RPMI7951 (cell line): ENCODE measurements around the gene KBTBD8. TPM values are rescaled to one million over a fixed set of nuclear protein-coding genes. Genes with fewer than 3 reads are reported as not detected.

Experiments
- DNase-seq: peaks from one replicate; pipeline ENCODE4 v3.0.0-alpha.2; 2012; ENCODE audit warnings: low read depth
- total RNA-seq: library from RNA; depleted of rRNA; stranded (reverse); fragments of >200 nt; shearing (Covaris generic); gene quantifications from 2 replicates; pipeline ENCODE4 v1.2.3, GENCODE V29; 2014

Gene KBTBD8
- total RNA-seq, 1 experiment from 2014 or later, result 4.1 TPM

DNA sequence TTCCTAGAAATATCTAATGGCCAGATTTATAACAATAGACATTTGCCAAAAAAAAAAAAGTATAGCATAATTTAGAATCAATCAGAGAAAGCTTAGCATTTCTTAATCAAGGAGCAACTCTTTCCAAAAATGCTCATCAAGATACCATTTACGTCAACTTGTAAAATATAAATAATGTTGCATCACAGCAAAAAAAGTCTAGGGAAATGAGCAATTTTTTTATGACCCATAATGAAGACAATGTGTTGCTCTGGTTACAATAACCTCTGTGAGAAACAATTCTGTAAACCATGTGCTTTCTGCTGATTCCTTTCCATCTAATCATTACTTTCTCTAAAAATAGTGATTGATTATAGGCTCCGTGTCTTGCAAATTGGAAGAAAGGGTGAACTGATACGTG is 36.3 kb downstream of the KBTBD8 start:
- DNase-seq, result no peak

DNA sequence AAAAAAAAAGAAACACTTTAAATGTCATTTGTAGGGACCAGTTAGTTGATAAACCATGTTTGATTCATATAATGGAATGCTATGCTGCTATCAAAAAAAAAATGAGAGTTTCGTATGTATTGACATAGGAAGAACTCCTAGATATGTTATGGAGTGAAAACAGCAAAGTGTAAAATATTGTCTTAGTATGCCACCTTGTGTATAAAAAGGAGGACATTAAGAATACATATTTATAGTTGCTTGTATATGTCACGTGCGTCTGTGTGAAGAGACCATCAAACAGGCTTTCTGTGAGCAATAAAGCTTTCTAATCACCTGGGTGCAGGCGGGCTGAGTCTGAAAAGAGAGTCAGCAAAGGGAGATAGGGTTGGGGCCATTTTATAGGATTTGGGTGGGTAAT is 39.5 kb downstream of the KBTBD8 start:
- peak; percentile 14 for DNase-seq

DNA sequence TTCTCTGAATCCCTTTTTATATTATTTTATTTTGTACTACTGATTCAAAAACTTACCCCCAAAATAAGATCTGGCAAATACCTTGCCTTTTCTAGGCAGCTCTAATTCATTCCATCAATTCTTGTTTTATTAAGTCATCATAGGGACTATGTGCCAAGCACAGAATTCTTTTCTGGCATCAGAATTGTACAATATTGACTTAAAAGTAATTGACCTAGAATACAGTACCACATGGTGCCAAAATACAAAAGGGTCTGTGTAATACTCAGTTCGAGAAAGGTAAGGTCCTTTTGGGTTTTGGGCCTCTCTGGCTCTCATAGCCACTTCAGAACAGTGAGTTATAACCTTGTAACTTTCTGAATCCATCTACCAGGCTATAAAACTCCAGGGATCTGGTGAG is 46.2 kb downstream of the KBTBD8 start:
- no peak for DNase-seq

DNA sequence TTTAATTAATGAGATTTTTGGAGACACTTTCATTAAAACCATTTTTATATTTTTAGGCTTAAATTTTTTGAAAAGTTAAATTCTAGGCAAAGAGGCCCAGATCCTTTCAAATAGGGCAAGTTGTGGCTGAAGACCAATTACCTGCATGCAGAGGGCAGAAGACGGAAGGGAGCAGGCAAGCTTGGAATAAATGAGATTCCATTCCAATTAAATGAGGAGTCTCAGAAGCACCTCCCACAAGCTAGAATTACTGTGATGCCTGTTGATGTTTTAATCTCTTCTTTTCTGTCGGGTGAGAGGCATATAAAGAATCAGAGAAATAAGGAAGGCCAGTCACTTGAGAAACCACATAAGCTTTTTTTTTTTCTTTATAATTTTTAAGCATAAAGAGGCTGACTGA is 46.8 kb downstream of the KBTBD8 start:
- DNase-seq, result no peak

DNA sequence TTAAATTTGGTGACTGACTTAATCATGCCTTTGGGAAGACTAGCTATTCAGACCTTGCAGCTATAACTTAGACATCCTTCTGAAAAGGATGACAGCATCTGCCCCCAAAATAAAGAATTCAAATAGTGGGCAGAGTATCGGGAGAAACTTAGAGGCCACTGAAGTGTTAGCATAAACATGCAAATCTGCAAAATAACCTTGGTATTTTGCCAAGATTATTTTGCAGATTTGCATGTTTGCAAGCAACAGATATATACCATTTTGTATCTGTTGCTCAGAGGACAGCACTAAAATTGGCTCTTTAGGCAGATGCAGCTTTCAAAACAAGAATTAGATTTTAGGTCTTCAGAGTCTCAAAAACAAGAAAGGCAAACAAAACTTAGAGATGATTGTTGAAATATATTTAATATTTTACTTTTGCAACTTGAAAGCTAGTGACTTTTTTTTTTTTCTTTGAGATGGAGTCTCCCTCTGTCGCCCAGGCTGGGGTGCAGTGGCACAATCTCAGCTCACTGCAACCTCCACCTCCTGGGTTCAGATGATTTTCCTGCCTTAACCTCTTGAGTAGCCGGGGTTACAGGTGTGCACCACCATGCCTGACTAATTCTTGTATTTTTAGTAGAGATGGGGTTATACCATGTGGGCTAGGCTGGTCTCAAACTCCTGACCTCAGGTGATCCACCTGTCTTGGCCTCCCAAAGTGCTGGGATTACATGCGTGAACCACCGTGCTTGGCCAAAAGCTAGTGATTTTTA is 47.8 kb downstream of the KBTBD8 start:
- no peak for DNase-seq

DNA sequence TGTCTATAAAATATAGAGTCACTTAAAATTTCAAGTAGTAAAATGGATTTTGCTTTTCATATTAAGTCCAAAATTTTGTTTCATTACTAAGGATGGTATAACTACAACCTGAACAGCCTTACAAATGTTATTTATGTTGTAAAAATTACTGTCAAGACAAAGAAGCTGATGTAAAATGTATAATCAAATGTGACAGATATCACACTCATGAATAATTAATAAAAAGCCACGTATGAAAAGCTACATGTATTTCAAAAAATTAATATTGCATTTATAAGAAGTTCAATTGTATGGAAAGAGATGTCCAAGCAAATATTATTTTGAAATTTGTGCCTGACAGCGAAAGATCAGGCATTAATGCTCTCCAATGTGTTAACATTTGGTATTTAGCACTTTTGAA is 48.9 kb downstream of the KBTBD8 start:
- DNase-seq, result no peak

DNA sequence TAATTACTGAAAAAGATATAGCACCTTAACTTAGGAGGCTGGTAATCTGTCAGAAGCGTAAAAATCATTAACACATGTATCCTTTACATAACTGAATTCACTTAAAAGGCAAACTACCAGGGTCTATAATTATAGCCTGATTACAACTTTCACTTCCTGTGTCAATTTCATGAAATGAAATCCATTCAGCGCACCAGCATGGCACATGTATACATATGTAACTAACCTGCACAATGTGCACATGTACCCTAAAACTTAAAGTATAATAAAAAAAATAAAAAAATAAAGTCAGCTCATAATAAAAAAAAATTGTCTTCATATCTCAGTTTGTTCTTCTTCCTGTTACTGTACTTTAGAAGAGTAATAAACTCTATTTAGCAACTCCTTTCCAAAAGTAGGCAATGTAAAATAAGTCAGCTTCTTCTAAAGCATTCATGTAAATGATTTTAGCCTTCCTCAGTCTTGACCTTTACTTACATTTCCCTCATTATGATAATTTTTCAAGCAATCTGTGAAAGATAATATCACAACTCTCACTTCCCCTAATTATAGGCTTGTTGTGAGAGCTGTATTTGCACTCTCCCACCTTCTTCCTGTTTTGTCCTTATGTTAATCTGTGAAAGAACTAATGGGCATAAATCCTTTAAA is 50.1 kb downstream of the KBTBD8 start:
- DNase-seq, result no peak

DNA sequence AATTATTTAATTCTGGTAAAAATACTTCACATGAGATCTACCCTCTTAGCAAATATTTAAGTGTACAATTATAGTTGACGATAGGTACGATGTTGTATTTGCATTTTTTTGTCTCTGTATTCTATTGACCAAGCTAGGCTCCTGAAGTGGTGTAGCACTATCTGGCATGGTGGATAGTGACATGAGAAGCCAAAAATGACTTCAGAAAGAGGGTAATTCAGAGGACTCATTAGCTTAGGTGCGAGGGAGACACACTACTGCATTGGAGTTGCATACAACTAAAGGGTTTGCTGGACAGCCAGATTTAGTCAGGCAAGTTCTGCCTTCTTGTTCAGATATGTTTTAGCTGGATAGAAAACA is 50.6 kb downstream of the KBTBD8 start:
- no peak for DNase-seq

DNA sequence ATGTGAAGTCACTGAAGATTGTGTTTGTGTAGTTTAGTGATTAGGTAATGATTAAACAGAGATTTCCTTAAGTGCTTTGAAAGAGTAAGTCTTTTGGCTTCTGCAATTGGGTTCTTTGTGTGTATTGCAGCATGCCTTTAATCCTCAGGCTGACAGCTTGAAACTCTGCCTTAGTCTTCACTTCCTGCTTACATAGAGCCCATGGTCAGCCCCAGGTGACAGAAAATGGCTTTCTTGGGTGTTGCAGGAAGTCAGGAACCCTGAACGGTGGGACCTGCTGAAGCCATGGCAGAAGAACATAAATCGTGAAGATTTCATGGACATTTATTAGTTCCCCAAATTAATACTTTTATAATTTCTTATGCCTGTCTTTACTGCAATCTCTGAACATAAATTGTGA is 61.3 kb downstream of the KBTBD8 start:
- no peak for DNase-seq
